Natural killer cell (primary cell): Measurements from ENCODE around the gene SALL4. TPM values are rescaled to one million over a fixed set of nuclear protein-coding genes. Genes with fewer than 3 reads are reported as not detected.

Source experiments
- ATAC-seq, 3 donors: fragments of 150-1000 bp in 2 of 3; fragments of 200-7000 bp in 1 of 3; cut with Tn5 transposase; 1 replicate in 1 of 3; 2 replicates in 2 of 3; pipeline ENCODE4 v1.10.0; 2021; ENCODE audit warnings: mild to moderate bottlenecking in 2 of 3, moderate library complexity in 2 of 3
- DNase-seq, 2 donors: peaks; one replicate each; pipeline versions ENCODE4 v3.0.0 to v3.0.0-alpha.2; 2013 to 2021; ENCODE audit warnings: mixed read lengths in 1 of 2
- H3K27ac ChIP-seq: one replicate; pipeline ENCODE4 v1.5.1; 2013; ENCODE audit warnings: mild to moderate bottlenecking, low read length
- H3K27me3 ChIP-seq: one replicate; pipeline ENCODE4 v1.6.1; 2013; ENCODE audit warnings: low read length; ENCODE audit not compliant: control insufficient read depth, insufficient read depth
- H3K36me3 ChIP-seq: one replicate; pipeline ENCODE4 v1.6.1; 2013; ENCODE audit warnings: low read length; ENCODE audit not compliant: control insufficient read depth, insufficient read depth
- H3K4me1 ChIP-seq: one replicate; pipeline ENCODE4 v1.6.1; 2013; ENCODE audit warnings: low read length; ENCODE audit not compliant: control insufficient read depth, insufficient read depth
- H3K4me3 ChIP-seq: one replicate; pipeline ENCODE4 v1.5.1; 2013; ENCODE audit warnings: low read length
- H3K9me3 ChIP-seq: one replicate; pipeline ENCODE4 v1.6.1; 2013; ENCODE audit warnings: low read length; ENCODE audit not compliant: control insufficient read depth, insufficient read depth
- H3K27ac Mint-ChIP-seq, 2 donors: one replicate each; pipeline ENCODE4 v1.8.0; 2022; ENCODE audit warnings: mild to moderate bottlenecking in 2 of 2, mixed read lengths in 2 of 2, moderate library complexity in 1 of 2
- H3K27me3 Mint-ChIP-seq, 2 donors: one replicate each; pipeline ENCODE4 v1.8.0; 2022; ENCODE audit warnings: low read depth in 2 of 2, mixed read lengths in 2 of 2
- H3K36me3 Mint-ChIP-seq: one replicate; pipeline ENCODE4 v1.8.0; 2022; ENCODE audit warnings: mixed read lengths
- H3K4me1 Mint-ChIP-seq, 2 donors: one replicate each; pipeline ENCODE4 v1.8.0; 2022; ENCODE audit warnings: mixed read lengths in 2 of 2
- H3K4me3 Mint-ChIP-seq: one replicate; pipeline ENCODE4 v1.8.0; 2022; ENCODE audit warnings: mild to moderate bottlenecking, moderate library complexity, mixed read lengths
- H3K9me3 Mint-ChIP-seq, 2 donors: one replicate each; pipeline ENCODE4 v1.8.0; 2022; ENCODE audit warnings: mixed read lengths in 2 of 2
- WGBS: methylation state at CpG from one replicate; pipeline ENCODE4 v1.1.7; 2013; ENCODE audit warnings: missing lambda C conversion rate; ENCODE audit not compliant: insufficient coverage; 5-methylcytosine and 5-hydroxymethylcytosine counted together
- intact Hi-C: fragments of 100-400 bp; cut with micrococcal nuclease; formaldehyde crosslinking; loops from one replicate; pipeline ENCODE4 v1.14.2; 2022
- total RNA-seq, 4 donors: library from RNA; stranded (reverse); fragments of 120-200 nt in 1 of 4; gene quantifications; one replicate each; pipeline versions ENCODE4 v1.2.3 to v1.2.4, GENCODE V29; 2013 to 2022
- TF ChIP-seq, protein P1 (sequence below): fragments of 200-600 bp; IDR thresholded peaks from one replicate; pipeline ENCODE4 v1.8.0; 2022; ENCODE audit warnings: antibody characterized with exemption

Gene SALL4
- total RNA-seq, 3 donors from 2014 or later (not counting 1 experiment from before 2014, with no cell fraction given), result 0.33 to 2.9 (median 0.42) TPM

DNA sequence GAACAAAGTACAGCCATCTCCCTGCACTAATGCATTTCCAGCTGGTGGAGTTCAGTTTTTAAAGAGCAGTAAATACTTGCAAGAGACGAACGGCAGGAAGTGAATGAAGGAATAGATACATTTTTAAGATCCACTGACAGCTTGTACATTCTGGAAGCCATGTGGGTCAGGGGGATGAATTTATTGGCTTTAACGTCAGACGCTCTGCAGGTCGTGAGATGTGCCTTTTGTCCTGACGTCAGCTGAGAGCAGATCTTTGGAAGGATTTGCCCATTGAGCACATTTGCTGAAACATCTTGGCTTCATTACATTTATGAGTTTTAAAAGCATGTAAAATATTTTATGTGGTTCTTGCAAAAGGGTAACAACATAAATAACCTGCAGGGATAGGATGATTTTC, 29.5 kb upstream of the SALL4 start:
- H3K4me1 ChIP-seq, result no peaks in the 10 kb centered on the region
- no peaks in the 10 kb centered on the region for H3K4me1 Mint-ChIP-seq
- H3K36me3 ChIP-seq, result no peaks in the 10 kb centered on the region
- H3K27me3 ChIP-seq, result no peaks in the 10 kb centered on the region
- intact Hi-C loops, result no loop called here
- H3K36me3 Mint-ChIP-seq, result no peaks in the 10 kb centered on the region
- H3K27ac ChIP-seq, result no peak overlapping the region
- H3K4me3 Mint-ChIP-seq, result no peak overlapping the region
- H3K27ac Mint-ChIP-seq, result no peak overlapping the region
- H3K9me3 ChIP-seq, result no peaks in the 10 kb centered on the region
- TF ChIP-seq, protein P1, sequence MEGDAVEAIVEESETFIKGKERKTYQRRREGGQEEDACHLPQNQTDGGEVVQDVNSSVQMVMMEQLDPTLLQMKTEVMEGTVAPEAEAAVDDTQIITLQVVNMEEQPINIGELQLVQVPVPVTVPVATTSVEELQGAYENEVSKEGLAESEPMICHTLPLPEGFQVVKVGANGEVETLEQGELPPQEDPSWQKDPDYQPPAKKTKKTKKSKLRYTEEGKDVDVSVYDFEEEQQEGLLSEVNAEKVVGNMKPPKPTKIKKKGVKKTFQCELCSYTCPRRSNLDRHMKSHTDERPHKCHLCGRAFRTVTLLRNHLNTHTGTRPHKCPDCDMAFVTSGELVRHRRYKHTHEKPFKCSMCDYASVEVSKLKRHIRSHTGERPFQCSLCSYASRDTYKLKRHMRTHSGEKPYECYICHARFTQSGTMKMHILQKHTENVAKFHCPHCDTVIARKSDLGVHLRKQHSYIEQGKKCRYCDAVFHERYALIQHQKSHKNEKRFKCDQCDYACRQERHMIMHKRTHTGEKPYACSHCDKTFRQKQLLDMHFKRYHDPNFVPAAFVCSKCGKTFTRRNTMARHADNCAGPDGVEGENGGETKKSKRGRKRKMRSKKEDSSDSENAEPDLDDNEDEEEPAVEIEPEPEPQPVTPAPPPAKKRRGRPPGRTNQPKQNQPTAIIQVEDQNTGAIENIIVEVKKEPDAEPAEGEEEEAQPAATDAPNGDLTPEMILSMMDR, result no peak
- H3K27me3 Mint-ChIP-seq, result peaks cover 0 to 6% of the 10 kb centered on the region in 2 donors
- H3K4me3 ChIP-seq, result no peak overlapping the region
- no peaks in the 10 kb centered on the region for H3K9me3 Mint-ChIP-seq
- DNase-seq (no peak), ATAC-seq (no peak)
- WGBS, result 85% methylated on average over 6 of the region's 6 CpGs

DNA sequence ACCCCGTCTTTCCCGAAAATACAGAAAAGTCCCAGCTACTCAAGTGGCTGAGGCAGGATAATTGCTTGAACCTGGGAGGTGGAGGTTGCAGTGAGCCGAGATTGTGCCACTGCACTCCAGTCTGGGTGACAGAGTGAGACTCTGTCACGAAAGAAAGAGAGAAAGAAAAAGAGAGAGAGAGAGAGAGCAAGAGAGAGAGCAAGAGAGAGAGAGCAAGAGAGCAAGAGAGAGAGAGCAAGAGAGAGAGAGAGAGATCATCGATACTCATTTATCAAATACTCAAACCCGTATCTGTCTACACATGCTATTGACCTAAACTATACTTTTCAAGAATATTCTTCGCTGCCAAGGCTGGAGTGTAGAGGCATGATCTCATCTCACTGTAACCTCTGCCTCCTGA, 28.2 kb upstream of the SALL4 start:
- ATAC-seq (no peak), DNase-seq (no peak)
- H3K27me3 ChIP-seq, result no peaks in the 10 kb centered on the region
- peaks cover 0 to 3% of the 10 kb centered on the region in 2 donors for H3K27me3 Mint-ChIP-seq
- no peak overlapping the region for H3K4me3 Mint-ChIP-seq
- no peaks in the 10 kb centered on the region for H3K9me3 ChIP-seq
- H3K36me3 Mint-ChIP-seq, result no peaks in the 10 kb centered on the region
- no peak overlapping the region for H3K27ac ChIP-seq
- WGBS, result 88% methylated on average over 7 of the region's 7 CpGs
- H3K4me3 ChIP-seq, result no peak overlapping the region
- no peaks in the 10 kb centered on the region for H3K4me1 Mint-ChIP-seq
- H3K36me3 ChIP-seq, result no peaks in the 10 kb centered on the region
- intact Hi-C loops, result no loop called here
- no peaks in the 10 kb centered on the region for H3K9me3 Mint-ChIP-seq
- no peak overlapping the region for H3K27ac Mint-ChIP-seq
- TF ChIP-seq, protein P1, result no peak
- no peaks in the 10 kb centered on the region for H3K4me1 ChIP-seq

DNA sequence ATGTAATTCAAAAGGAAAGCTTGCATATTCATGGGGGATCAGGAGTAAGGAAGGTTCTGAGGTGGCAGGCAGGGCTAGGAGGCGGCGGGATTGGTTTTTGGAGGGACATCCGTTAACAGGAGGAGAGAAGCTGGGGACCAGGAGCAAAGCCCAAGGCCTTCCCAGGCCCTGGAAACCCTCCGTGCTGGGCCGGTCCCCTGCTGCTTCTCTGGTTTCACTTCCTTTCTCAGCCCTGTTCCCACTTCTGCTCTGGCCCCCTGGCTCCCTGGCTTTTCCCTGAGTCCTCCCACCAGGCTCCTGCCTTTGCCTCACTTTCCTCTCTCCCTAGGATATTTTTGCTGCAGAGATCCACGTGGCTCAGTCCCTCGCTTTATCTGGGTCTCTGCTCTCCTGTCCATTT, 26.4 kb upstream of the SALL4 start:
- no peak overlapping the region for H3K27ac Mint-ChIP-seq
- DNase-seq, result no peak
- no peak overlapping the region for H3K27ac ChIP-seq

DNA sequence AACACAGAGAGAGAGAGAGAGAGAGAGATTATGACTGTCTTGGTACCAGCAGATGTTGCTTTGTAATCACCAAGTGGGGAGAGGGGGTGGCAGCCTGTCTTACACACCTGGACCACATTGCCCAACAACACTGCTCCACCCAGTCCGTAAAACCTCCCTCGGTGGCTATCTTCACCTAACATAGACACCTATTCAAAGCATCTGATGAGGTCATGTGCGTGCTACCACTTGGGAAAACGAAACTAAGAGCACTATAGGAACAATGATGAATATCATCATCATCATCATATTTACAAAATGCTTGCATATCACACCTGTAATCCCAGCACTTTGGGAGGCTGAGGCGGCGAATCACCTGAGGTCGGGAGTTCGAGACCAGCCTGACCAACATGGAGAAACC, 24.1 kb upstream of the SALL4 start:
- no peaks in the 10 kb centered on the region for H3K36me3 ChIP-seq
- TF ChIP-seq, protein P1, result no peak
- intact Hi-C loops, result no loop called here
- WGBS, result 88% methylated on average over 8 of the region's 8 CpGs
- H3K27me3 ChIP-seq, result no peaks in the 10 kb centered on the region
- no peaks in the 10 kb centered on the region for H3K9me3 Mint-ChIP-seq
- no peaks in the 10 kb centered on the region for H3K9me3 ChIP-seq
- H3K4me1 ChIP-seq, result no peaks in the 10 kb centered on the region
- H3K4me1 Mint-ChIP-seq, result no peaks in the 10 kb centered on the region
- H3K27me3 Mint-ChIP-seq, result peaks cover 0 to 3% of the 10 kb centered on the region in 2 donors
- H3K27ac ChIP-seq, result no peak overlapping the region
- H3K4me3 ChIP-seq, result no peak overlapping the region
- H3K4me3 Mint-ChIP-seq, result no peak overlapping the region
- DNase-seq (no peak), ATAC-seq (no peak)
- no peaks in the 10 kb centered on the region for H3K36me3 Mint-ChIP-seq
- no peak overlapping the region for H3K27ac Mint-ChIP-seq

More for the DNA sequence above, 26.4 kb upstream of the SALL4 start:
- Mint-ChIP-seq H3K27me3 (peaks cover 0 to 3% of the 10 kb centered on the region in 2 donors), H3K36me3 (no peaks in the 10 kb centered on the region), H3K4me3 (no peak overlapping the region), H3K4me1 (no peaks in the 10 kb centered on the region), H3K9me3 (no peaks in the 10 kb centered on the region)
- TF ChIP-seq, protein P1, result no peak
- H3K4me3 ChIP-seq, result no peak overlapping the region
- no peaks in the 10 kb centered on the region for H3K4me1 ChIP-seq
- WGBS, result 77% methylated on average over 7 of the region's 7 CpGs
- no peaks in the 10 kb centered on the region for H3K9me3 ChIP-seq
- H3K27me3 ChIP-seq, result no peaks in the 10 kb centered on the region
- intact Hi-C loops, result no loop called here
- no peaks in the 10 kb centered on the region for H3K36me3 ChIP-seq
- ATAC-seq, result no peak
